ENCODE data around the gene TEX13B. TPM values are rescaled to one million over a fixed set of nuclear protein-coding genes. Genes with fewer than 3 reads are reported as not detected.
A peak's percentile ranks its signal among the peaks of the same experiment; 100 is the strongest.

The TEX13B gene
- total RNA-seq, 1 donor from 2014 or later, result not detected

GRCh38 chrX:108022491-108023089 lies 40.4 kb upstream of the TEX13B start:
- Mint-ChIP-seq H3K36me3 (ENCODE audit: insufficient read depth) (no peaks in the 10 kb centered on the region), H3K27me3 (no peaks in the 10 kb centered on the region), H3K4me1 (ENCODE audit: low read depth) (peaks cover 2% of the 10 kb centered on the region), H3K4me3 (ENCODE audit: low read depth) (no peak overlapping the region), H3K9me3 (ENCODE audit: low read depth) (peaks cover 10% of the 10 kb centered on the region), H3K27ac (no peak overlapping the region)
- TF ChIP-seq CTCF (IDR thresholded peaks at IDR 0.05; ENCODE audit: unreplicated experiment), result no peak
- no peak for DNase-seq (ENCODE audit: low spot score, unreplicated experiment)

- no peak overlapping the region for H3K27ac Mint-ChIP-seq
- H3K36me3 Mint-ChIP-seq (ENCODE audit: insufficient read depth), result no peaks in the 10 kb centered on the region
- H3K27me3 Mint-ChIP-seq, result no peaks in the 10 kb centered on the region
- TF ChIP-seq CTCF (IDR thresholded peaks at IDR 0.05; ENCODE audit: unreplicated experiment), result peak; percentile 55
- DNase-seq (ENCODE audit: low spot score, unreplicated experiment), result no peak
- peaks cover 5% of the 10 kb centered on the region for H3K4me1 Mint-ChIP-seq (ENCODE audit: low read depth)
- peaks cover 10% of the 10 kb centered on the region for H3K9me3 Mint-ChIP-seq (ENCODE audit: low read depth)
- no peak overlapping the region for H3K4me3 Mint-ChIP-seq (ENCODE audit: low read depth)
Observed at GRCh38 chrX:108020631-108021030, 38.5 kb upstream of the TEX13B start.

- Mint-ChIP-seq H3K36me3 (ENCODE audit: insufficient read depth) (no peaks in the 10 kb centered on the region), H3K27me3 (no peaks in the 10 kb centered on the region), H3K27ac (no peak overlapping the region), H3K9me3 (ENCODE audit: low read depth) (peaks cover 5% of the 10 kb centered on the region), H3K4me3 (ENCODE audit: low read depth) (no peak overlapping the region), H3K4me1 (ENCODE audit: low read depth) (peaks cover 5% of the 10 kb centered on the region)
- DNase-seq (ENCODE audit: low spot score, unreplicated experiment), result no peak
- no peak for TF ChIP-seq CTCF (IDR thresholded peaks at IDR 0.05; ENCODE audit: unreplicated experiment)
Observed at GRCh38 chrX:108019382-108019875, 37.3 kb upstream of the TEX13B start.

GRCh38 chrX:108018656-108019381 lies 36.6 kb upstream of the TEX13B start:
- Mint-ChIP-seq H3K9me3 (ENCODE audit: low read depth) (peaks cover 7% of the 10 kb centered on the region), H3K27ac (no peak overlapping the region), H3K4me1 (ENCODE audit: low read depth) (peaks cover 4% of the 10 kb centered on the region), H3K4me3 (ENCODE audit: low read depth) (no peak overlapping the region), H3K36me3 (ENCODE audit: insufficient read depth) (no peaks in the 10 kb centered on the region), H3K27me3 (no peaks in the 10 kb centered on the region)
- DNase-seq (ENCODE audit: low spot score, unreplicated experiment), result no peak
- TF ChIP-seq CTCF (IDR thresholded peaks at IDR 0.05; ENCODE audit: unreplicated experiment), result no peak

GRCh38 chrX:108001218-108001814 lies 19.1 kb upstream of the TEX13B start:
- Mint-ChIP-seq H3K4me1 (ENCODE audit: low read depth) (no peaks in the 10 kb centered on the region), H3K27me3 (no peaks in the 10 kb centered on the region), H3K4me3 (ENCODE audit: low read depth) (no peak overlapping the region), H3K36me3 (ENCODE audit: insufficient read depth) (no peaks in the 10 kb centered on the region), H3K27ac (no peak overlapping the region), H3K9me3 (ENCODE audit: low read depth) (peaks cover 22% of the 10 kb centered on the region)
- TF ChIP-seq CTCF (IDR thresholded peaks at IDR 0.05; ENCODE audit: unreplicated experiment), result peak; percentile 53
- DNase-seq (ENCODE audit: low spot score, unreplicated experiment), result no peak

Data from progenitor cell of endocrine pancreas (in vitro differentiated cells).